Immature natural killer cell (primary cell): ENCODE measurements around the gene MRPL19. TPM values are rescaled to one million over a fixed set of nuclear protein-coding genes. Genes with fewer than 3 reads are reported as not detected.

Experiments
- polyA plus RNA-seq, 3 donors: library from polyadenylated mRNA; unstranded; fragments of 300-500 nt; fragmentation: Illumina TruSeq; gene quantifications; one replicate each; pipeline ENCODE4 v1.2.3, GENCODE V29; 2021

MRPL19 gene
- polyA plus RNA-seq, 3 donors from 2014 or later: 31.4 to 42.5 (median 34.0) TPM

Other genes starting within 250 kb of the MRPL19 start
- gene EVA1A, start 85.8 kb upstream of the MRPL19 start, polyA plus RNA-seq: not detected
- 10 to 100 TPM; 20.3 to 22.0 (median 21.7) TPM for gene GCFC2, start 64.1 kb downstream of the MRPL19 start, polyA plus RNA-seq